ENCODE measurements around the gene MLLT11.

The MLLT11 gene, protein sequence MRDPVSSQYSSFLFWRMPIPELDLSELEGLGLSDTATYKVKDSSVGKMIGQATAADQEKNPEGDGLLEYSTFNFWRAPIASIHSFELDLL

DNA sequence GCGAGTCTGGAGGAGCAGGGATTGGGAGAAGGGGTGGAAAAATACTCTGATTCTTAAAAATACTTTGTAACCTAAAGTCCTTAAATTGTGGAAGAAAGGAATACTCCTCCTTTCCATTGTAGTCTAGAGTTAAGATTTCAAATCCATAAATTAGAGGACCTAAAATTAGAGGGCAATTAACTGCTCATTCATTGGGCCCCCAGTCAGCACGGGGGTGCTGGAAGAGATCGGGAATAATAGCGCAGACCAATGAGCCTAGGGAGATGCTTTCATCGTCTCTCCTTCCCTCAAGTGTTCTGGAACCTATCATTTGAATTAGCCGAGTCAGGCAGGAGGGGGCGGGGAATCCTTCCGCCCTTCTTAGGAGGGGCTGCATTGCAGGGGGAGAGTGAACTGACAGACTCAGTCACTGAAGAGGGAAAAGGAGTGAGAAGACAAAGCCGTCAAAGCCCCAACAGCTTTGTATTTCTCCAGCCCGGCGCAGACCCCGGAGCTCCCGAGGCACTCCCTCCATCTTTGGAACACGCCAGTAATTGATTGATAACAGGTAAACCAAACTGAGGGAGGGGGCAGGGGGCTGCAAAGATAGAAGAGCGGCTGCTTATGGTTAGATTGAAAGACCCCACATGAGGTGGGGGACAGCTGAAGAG, at the start of gene MLLT11:
Gene MLLT11, plus strand, starts transcription at position 391 of the 650 bp plus-strand sequence. CDS start 6,828 bp downstream, outside the sequence.
- no peak for FAIRE-seq

DNA sequence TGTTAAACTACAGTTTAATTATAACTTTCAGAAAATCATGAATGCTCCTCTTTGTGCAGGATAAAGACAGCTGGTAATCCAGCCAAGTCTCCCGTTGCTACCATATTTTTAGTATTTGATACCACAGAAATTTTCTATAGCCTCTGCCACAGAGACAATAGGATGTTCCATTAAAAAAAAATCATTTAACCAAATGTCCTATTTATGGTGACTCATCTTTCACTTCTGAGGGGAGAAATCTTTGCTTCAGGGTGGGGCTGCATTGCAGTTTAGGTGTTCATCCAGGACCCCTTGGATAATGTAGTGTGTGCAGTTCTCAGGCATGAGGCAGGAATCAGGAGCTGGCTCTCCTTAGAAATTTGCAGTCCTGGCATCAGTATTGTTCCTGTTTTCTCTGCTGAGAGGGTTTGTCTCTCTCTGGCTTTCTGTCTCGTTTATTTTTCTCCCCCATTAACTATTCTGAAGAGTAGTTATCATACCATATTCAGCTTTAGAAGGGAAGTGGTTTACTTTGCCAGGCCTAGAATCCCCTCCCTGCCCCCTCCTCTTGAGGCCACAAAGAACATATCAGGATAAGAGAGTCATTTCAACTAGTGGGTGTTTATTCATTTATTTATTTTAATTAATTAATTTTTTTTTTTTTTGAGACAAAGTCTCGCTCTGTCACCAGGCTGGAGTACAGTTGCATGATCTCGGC, 48.9 kb upstream of the MLLT11 start:
- no peak for FAIRE-seq

DNA sequence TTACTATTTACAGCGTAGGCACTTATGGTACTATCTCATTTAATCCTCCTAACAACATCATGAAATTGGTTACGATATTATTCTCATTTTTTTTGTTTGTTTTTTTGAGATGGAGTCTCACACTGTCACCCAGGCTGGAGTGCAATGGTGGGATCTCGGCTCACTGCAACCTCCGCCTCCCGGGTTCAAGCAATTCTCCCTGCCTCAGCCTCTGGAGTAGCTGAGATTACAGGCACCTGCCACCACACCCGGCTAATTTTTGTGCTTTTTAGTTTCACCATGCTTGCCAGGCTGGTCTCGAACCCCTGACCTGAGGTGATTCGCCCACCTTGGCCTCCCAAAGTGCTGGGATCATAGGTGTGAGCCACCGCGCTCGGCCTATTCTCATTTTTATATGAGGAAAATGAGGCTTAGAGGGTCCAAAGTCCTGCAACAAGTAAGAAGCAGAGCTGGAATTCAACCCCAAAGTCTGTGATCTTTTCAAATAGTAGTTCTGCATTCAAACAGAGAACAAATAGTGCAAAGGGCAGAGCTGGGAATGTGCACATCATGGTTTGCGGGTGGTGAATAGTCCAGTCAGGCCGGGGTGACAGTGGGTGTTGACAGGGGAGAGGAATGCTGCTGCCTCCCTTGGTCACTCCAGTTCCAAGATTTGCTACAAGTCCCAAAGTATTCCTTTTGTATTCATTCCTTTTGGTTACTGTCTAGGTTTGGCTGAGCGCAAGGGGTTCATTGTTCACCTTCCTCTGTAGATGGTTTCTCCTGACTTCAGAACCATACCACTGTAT, 47.3 kb upstream of the MLLT11 start:
- FAIRE-seq = no peak

DNA sequence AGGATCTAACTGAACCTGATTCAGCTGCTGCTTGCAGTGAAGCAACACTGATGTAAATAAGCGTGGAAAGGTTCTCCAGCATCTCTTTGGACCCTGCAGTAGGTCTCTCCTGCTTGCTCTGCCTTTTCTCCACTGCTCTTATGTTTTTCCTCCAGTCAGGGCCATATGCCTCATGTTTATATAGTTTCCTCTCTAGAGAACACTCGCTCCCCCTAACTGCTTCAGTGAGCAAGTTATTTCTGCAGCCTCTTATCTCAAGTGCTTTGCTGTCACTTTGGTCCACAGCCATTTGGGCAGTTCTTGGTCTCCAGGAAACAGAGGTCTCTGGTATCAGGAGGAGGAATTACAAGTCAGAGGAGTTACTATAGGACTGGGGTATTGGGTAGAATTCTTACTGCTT, 46.7 kb upstream of the MLLT11 start:
- FAIRE-seq = no peak

DNA sequence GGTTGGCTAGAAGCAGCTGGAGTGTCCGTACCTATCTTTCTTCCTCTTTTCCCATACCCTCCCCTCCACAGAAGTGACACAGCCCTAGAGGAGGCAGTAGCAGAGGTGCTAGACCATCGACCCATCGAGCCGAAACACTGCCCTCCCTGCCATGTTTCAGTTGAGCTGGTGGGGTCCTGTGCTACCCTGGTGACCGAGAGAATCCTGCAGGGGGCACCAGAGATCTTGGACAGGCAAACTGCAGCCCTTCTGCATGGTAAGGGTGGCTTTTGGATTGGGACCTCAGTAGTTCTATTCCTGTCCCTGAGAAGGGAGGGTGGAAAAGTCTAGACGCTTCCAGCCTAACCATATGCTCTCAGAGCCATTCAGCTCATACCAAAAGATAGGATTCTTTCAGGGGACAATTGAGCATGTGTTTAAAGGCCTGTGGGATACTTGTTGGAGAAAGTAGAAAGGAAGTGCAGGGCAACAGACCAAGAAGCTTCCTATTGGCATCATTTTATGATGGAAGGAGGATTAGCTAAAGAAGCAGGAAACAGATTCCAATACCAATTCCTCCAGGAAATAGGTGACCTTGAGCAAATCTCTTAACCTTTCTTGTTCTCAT, 35.6 kb upstream of the MLLT11 start:
- no peak for FAIRE-seq

DNA sequence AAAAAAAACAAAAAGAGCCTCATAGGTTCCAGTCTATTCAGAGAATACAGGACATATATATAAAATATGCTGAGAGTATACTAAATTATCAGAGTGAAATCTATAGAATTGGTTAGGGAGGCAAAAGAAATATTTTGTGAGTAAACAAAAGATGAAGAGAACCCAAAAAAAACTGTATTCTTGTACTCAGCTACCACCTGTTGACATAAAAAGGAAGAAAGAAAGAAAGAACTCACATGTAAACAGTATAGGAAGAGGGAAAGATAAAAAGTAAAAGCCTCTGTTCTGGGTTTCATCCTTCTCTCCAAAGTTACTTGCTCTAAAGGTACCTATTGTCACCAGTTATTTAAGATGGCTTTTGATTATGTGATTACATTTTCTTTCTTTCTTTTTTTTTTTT, 33.7 kb upstream of the MLLT11 start:
- no peak for FAIRE-seq

DNA sequence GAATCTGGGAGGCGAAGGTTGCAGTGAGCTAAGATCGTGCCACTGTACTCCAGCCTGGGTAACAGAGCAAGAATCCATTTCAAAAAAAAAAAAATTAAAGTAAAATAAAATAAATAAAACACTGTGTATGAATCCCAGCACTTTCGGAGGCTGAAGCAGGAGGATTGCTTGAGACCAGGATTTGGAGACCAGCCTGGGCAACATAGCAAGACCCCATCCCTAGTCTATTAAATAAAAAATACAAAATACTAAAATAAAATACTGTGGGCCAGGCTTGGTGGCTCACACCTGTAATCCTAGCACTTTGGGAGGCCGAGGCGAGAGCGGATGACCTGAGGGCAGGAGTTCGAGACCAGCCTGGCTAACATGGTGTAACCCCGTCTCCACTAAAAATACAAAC, 28.0 kb upstream of the MLLT11 start:
- no peak for FAIRE-seq

DNA sequence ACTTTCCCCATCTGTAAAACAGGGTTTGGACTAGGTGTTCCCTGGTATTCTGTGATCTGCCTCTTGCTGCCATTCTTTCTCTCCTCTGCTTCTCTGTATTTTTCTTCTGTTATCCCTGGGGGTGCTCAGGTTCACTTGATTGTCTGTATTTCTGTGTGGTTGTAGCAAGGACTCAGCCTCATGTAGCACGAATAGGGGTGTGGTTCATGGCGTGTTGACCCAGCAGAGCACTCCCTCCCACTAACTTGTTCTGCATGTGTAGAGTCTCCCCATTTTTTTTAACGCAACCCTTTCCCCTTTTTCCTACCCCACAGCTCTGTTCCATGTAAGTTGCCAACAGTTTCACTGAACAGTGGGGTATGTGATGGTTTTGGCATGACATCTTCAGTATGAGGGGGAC, 25.0 kb upstream of the MLLT11 start:
- no peak for FAIRE-seq

DNA sequence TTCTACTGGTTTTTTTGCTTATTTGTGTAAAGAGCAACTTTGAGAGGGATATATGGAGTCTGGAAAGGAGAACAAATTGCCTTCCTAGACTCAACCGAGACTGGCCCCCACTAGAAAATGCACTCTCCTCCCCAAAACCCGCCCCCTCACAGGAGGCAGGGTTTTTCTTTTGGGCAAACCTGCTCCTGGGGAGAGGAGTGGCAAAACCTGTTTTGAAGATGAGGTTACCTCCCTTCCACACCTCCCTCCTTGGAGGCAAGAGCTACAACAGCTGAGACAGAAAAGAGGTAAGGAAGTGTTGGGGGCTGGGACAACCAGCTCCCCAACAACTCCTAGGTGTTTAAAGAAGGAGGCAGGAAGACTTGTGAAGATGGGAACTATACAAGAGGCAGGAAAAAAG, 23.8 kb upstream of the MLLT11 start, which contains the start of gene BNIPL:
Gene BNIPL, plus strand, starts transcription at position 231 of the 400 bp plus-strand sequence. Its CDS starts 140 bp downstream, at position 371.
- no peak for FAIRE-seq

DNA sequence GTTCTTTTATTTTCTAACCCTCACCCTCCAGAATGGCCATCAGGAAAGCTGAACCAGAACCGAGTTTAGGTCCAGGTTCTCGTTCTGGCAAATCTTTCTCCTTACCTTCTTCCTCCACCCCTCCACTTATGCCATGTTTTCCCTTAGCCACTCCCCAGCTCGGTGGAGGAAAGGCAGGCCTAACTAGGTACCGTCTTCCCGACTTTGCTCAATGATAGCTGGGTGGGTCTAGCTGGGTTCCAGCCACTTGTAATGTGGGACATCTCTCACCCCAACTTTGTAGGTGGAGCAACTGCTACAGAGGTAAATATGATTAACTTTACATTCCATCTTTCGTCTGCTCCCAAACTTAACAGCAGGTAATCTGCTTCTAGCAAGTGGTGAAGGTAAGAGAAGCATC, 23.2 kb upstream of the MLLT11 start:
- FAIRE-seq = no peak

DNA sequence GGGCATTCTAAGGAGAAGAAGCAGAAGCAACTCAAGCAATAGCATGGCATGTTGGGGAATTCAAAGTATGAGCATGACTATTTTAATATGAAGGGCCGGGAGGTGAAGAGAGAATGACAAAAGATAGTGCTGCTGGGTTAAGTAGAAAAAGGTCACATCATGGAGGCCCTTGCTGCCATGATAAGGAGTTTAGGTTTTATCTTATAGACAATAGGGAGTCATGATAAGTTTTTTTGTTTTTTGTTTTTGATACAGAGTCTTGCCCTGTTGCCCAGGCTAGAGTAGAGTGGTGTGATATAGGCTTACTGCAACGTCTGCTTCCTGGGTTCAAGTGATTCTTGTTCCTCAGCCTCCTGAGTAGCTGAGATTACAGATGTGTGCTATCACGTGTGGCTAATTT, 20.7 kb upstream of the MLLT11 start:
- FAIRE-seq = no peak

DNA sequence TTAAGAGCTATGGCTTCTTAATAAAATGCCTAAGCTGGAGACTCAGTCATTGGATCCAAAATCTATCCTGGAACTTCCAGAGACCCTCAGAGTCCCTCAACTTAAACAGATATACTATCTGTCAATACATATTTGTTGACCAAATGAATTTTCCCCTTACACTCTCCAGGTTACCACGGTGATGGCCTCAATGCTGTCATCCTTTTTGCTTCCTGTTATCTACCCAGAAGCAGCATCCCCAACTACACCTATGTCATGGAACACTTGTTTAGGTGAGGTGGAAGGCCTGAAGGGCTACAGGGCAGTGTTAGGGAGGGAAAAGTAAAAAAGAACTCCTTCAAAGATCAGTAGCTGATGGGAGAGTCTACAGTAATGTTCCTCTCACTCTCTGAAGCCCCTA, 17.0 kb upstream of the MLLT11 start:
- FAIRE-seq = no peak

DNA sequence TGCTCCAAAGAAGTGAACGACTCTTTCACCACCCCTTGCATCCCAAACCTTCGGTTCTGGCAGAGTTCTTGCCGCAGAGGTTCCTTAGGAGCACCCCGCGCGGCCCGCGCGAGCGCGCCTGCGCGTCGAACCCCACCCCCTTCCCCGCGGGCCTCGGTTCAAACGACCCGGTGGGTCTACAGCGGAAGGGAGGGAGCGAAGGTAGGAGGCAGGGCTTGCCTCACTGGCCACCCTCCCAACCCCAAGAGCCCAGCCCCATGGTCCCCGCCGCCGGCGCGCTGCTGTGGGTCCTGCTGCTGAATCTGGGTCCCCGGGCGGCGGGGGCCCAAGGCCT, 12.6 kb upstream of the MLLT11 start, which contains the start of gene C1orf56:
Gene C1orf56, plus strand, starts transcription at position 161 of the 334 bp plus-strand sequence. Its CDS starts 97 bp downstream, at position 258.
- no peak for FAIRE-seq

DNA sequence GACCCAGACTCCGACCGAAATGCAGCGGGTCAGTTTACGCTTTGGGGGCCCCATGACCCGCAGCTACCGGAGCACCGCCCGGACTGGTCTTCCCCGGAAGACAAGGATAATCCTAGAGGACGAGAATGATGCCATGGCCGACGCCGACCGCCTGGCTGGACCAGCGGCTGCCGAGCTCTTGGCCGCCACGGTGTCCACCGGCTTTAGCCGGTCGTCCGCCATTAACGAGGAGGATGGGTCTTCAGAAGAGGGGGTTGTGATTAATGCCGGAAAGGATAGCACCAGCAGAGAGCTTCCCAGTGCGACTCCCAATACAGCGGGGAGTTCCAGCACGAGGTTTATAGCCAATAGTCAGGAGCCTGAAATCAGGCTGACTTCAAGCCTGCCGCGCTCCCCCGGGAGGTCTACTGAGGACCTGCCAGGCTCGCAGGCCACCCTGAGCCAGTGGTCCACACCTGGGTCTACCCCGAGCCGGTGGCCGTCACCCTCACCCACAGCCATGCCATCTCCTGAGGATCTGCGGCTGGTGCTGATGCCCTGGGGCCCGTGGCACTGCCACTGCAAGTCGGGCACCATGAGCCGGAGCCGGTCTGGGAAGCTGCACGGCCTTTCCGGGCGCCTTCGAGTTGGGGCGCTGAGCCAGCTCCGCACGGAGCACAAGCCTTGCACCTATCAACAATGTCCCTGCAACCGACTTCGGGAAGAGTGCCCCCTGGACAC, 12.1 kb upstream of the MLLT11 start:
- FAIRE-seq = no peak

DNA sequence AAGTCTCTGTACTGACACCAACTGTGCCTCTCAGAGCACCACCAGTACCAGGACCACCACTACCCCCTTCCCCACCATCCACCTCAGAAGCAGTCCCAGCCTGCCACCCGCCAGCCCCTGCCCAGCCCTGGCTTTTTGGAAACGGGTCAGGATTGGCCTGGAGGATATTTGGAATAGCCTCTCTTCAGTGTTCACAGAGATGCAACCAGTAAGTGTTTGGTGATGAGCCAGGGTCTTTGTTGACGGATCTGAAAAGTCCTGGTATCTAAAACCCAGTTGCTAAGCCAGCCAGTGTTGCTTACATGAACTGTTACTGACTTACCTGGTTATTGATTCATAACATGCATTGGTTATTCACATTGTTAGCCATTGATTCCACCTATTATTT, 11.6 kb upstream of the MLLT11 start:
- FAIRE-seq = no peak

DNA sequence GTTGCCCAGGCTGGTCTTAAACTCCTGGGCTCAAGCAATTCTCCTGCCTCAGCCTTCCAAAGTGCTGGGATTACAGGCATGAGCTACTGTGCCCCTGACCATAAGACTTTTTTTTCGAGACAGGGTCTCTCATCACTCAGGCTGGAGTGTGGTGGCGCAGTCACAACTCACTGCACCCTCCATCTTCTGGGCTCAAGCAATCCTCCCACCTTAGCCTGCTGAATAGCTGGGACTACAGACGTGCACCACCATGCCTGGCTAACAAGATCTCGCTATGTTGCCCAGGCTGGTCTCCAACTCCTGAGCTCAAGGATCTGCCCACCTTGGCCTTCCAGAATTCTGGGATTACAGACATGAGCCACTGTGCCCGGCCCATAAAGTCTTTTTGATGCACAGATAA, 10.7 kb upstream of the MLLT11 start:
- no peak for FAIRE-seq

DNA sequence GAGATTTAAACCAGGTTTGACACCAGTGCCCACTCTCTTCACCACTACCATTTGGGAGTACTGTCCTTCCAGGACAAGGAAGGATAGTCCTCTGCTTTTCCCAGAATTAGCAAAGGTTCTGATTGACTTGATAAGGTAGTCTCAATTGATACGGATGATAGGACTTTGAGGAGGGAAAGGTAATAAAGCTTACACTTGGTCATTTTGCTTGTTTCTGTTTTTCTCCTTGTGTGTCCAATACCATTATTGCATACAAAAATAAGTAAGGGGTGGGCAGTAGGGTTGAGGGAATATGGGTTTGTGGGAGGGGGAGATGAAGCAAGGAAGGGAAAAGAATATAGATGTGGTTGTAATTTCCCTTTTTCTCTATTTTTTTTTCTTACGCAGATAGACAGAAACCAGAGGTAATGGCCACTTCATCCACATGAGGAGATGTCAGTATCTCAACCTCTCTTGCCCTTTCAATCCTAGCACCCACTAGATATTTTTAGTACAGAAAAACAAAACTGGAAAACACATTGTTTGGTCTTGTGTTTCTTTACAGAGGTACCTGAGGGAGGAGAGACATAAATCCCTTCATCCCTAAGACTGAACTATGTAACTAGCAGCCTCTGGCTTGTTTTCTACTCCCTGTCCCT, 10.0 kb upstream of the MLLT11 start:
- FAIRE-seq = no peak

DNA sequence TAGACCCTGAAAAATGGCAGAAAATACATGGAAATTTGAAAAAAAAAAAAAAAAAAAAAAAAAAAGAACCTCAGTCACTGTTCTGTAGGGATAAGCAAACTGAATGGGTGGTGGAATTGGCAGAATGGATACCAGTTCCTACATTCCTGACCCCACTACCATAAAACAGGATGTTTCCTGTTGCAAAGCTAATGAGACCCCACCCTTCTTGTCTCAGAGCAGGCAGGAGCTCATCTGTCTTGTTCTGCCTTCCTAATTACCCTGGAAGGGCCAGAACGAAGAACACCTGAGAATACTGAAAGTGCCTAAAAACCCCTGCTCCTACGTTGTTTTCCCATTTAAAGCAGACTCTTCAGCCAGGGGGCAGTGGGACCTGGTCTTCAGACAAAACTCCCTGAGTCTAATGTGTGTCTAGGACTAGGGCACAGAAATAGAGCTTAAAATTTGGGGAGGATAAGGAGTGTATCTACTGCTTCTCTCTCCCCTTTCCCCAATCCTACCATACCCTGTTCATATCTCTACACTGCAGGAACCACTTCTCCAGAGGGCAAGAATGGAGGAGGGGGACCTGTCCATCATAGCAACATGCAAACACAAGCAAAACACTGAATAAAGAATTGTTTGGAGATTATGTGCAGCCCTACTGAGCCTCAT, 8.7 kb upstream of the MLLT11 start:
- FAIRE-seq = no peak

DNA sequence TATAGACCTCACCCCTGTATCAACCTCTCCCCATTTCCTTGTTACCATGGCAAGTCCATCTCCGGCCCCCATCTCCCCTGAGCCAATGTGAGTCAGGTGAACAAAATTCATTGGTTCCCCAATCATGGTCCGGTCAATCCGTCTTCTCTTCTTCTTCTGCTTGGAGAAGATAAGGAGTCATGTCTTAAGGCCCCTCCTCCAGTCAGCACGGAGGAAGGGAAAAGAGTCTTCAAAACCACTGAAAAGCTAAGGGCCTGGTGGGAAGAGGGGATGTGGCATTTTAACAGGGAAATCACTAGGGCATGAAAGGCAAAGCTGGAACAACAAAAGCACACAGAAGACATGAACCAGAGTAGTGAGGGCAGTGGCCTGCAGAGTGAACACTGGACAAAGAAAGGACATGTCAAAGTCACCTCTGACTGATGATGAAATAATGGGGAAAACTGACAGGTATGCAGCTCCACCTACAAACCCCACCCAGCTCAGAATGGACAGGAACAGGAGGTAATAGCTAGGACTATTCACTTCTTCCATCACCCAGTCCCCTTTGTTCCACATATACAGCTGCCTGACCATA, 5.1 kb upstream of the MLLT11 start:
- FAIRE-seq = no peak

DNA sequence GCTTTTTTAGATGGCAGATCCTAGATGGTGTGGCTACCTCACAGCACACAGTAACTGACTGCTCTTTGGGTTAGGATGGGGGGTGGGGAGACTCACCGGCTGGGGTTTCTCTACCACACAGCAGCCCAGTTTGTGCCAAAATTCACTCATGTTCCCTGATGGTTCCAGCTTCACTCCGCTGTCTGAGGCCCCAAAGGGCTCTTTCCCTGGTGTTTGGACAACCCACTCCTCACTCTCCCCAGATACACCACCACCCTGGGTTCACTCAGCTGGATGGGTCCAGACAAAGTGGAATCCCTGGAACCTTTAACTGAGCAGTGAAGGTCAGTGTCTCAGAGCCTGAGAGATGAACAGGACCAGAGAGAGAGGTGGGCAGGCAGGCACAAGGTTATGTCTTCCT, 4.6 kb upstream of the MLLT11 start:
- FAIRE-seq = no peak

DNA sequence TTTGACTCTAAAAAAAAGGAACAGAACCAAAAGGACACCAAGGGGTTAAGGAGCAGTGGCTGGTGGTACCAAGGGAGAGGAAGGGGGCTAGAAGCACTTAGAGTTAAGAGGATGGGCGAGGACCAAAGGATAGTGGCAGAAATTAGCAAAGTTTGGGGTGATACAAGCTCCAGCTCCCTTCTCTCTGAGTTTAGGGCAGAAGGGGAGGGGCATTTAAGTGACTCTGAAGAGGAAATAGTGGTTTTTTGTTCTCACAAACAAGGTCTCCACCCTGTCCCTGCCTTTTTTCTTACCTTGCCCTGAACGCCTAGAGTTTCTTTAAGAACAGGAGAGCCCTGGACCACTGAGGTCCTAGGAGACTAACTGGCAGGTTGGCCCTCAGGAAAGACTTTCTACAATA, 4.0 kb upstream of the MLLT11 start:
- FAIRE-seq = no peak

Measured in endometrium (tissue), 2 donors.